Loucy (cell line): Measurements from ENCODE around the gene NRG2.

ENCODE experiments used
- H2AFZ ChIP-seq: fragments of 200-600 bp; sonication (generic); 2 replicates; pipeline ENCODE4 v1.6.0; 2016; ENCODE audit warnings: antibody characterized with exemption, mild to moderate bottlenecking, low read length, moderate library complexity
- H3F3A ChIP-seq: fragments of 200-600 bp; 2 replicates; pipeline ENCODE4 v1.6.0; 2016; ENCODE audit warnings: antibody characterized with exemption, low read depth, mild to moderate bottlenecking
- H3K27me3 ChIP-seq: fragments of 200-600 bp; sonication (generic); 2 replicates; pipeline ENCODE4 v1.6.1; 2014; ENCODE audit warnings: low read length, mild to moderate bottlenecking; ENCODE audit not compliant: insufficient read depth, poor library complexity, severe bottlenecking
- H3K36me3 ChIP-seq: fragments of 200-600 bp; sonication (generic); 2 replicates; pipeline ENCODE4 v1.6.1; 2016; ENCODE audit warnings: low read length; ENCODE audit not compliant: insufficient read depth
- H3K4me1 ChIP-seq: fragments of 200-600 bp; sonication (generic); 2 replicates; pipeline ENCODE4 v1.5.1; 2014; ENCODE audit warnings: low read length, mild to moderate bottlenecking; ENCODE audit not compliant: insufficient read depth, poor library complexity, severe bottlenecking
- H3K4me2 ChIP-seq: fragments of 200-600 bp; sonication (generic); 2 replicates; pipeline ENCODE4 v1.6.0; 2014; ENCODE audit warnings: antibody characterized with exemption, low read length, low read depth, mild to moderate bottlenecking; ENCODE audit not compliant: poor library complexity, severe bottlenecking
- H3K4me3 ChIP-seq: fragments of 200-600 bp; sonication (generic); 2 replicates; pipeline ENCODE4 v1.5.1; 2014; ENCODE audit warnings: low read length, mild to moderate bottlenecking, mixed read lengths; ENCODE audit not compliant: poor library complexity, severe bottlenecking
- H3K79me2 ChIP-seq: fragments of 200-600 bp; sonication (generic); 2 replicates; pipeline ENCODE4 v1.6.1; 2014; ENCODE audit warnings: low read length; ENCODE audit not compliant: insufficient read depth
- H3K9ac ChIP-seq: fragments of 200-600 bp; sonication (generic); 2 replicates; pipeline ENCODE4 v1.6.0; 2014; ENCODE audit warnings: mild to moderate bottlenecking, low read depth, low read length, moderate library complexity; ENCODE audit not compliant: poor library complexity, severe bottlenecking
- H3K9me2 ChIP-seq: fragments of 200-600 bp; sonication (generic); replicated peaks from 2 replicates; pipeline ENCODE4 v1.6.1; 2016; ENCODE audit warnings: low read depth, low read length, mixed read lengths
- H3K9me3 ChIP-seq: fragments of 200-600 bp; sonication (generic); 2 replicates; pipeline ENCODE4 v1.6.1; 2014; ENCODE audit warnings: mild to moderate bottlenecking, antibody characterized with exemption, low read length, low read depth; ENCODE audit not compliant: insufficient read depth
- H4K20me1 ChIP-seq: fragments of 200-600 bp; sonication (generic); 2 replicates; pipeline ENCODE4 v1.6.0; 2014; ENCODE audit warnings: antibody characterized with exemption, low read length, mild to moderate bottlenecking; ENCODE audit not compliant: insufficient read depth, poor library complexity, severe bottlenecking
- CTCF ChIP-seq: fragments of 200-600 bp; sonication (generic); conservative IDR thresholded peaks from 2 replicates; pipeline ENCODE4 v1.5.1; 2014; ENCODE audit warnings: mild to moderate bottlenecking, antibody characterized with exemption, low read length
- EZH2phosphoT487 ChIP-seq: fragments of 200-600 bp; IDR thresholded peaks from 2 replicates; pipeline ENCODE4 v1.6.1; 2018; ENCODE audit warnings: antibody characterized with exemption, mild to moderate bottlenecking, moderate library complexity, borderline replicate concordance

Gene NRG2

GRCh38 chr5:140072812-140073211 is 29.7 kb upstream of the NRG2 start:
- no peak for TF ChIP-seq CTCF
- no peak for TF ChIP-seq EZH2phosphoT487
- Histone ChIP-seq H3K4me3 (no peak overlapping the region), H3K9me3 (no peaks in the 10 kb centered on the region), H3K9me2 (no peaks in the 10 kb centered on the region), H3K36me3 (no peaks in the 10 kb centered on the region), H3F3A (no peaks in the 10 kb centered on the region), H2AFZ (no peak overlapping the region), H4K20me1 (no peaks in the 10 kb centered on the region), H3K4me2 (no peak overlapping the region), H3K4me1 (no peaks in the 10 kb centered on the region), H3K27me3 (no peaks in the 10 kb centered on the region), H3K9ac (no peak overlapping the region), H3K79me2 (no peaks in the 10 kb centered on the region)

DNA sequence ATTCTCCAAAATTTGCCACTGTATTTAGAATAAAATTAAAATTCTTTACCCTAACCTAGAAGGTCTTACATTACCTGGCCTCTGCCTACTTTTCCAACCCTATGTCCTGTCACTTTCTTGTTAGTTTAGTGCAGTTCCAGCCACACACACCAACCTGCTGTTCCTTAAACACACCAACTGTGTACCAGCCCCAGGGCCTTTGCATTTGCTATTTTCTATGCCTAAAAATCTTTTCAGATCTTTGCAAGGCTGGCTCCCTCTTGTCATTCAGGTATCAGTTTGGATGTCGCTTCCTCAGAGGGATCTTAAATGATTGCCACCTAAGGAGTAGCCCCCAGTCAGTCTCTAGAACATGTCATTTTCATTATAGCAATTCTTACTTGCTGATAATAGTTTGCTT is 17.7 kb upstream of the NRG2 start:
- H3K36me3 ChIP-seq: no peaks in the 10 kb centered on the region
- no peaks in the 10 kb centered on the region for H3K4me1 ChIP-seq
- no peak overlapping the region for H3K9ac ChIP-seq
- H4K20me1 ChIP-seq: no peaks in the 10 kb centered on the region
- no peaks in the 10 kb centered on the region for H3K9me3 ChIP-seq
- no peak overlapping the region for H2AFZ ChIP-seq
- no peaks in the 10 kb centered on the region for H3K9me2 ChIP-seq
- no peaks in the 10 kb centered on the region for H3K27me3 ChIP-seq
- no peak overlapping the region for H3K4me2 ChIP-seq
- TF ChIP-seq CTCF (no peak), EZH2phosphoT487 (no peak)
- H3K4me3 ChIP-seq: no peak overlapping the region
- no peaks in the 10 kb centered on the region for H3K79me2 ChIP-seq
- H3F3A ChIP-seq: no peaks in the 10 kb centered on the region

GRCh38 chr5:140058212-140058932 is 15.3 kb upstream of the NRG2 start:
- Histone ChIP-seq H3K9me3 (no peaks in the 10 kb centered on the region), H3K4me3 (no peak overlapping the region), H3K9me2 (no peaks in the 10 kb centered on the region), H3K4me1 (no peaks in the 10 kb centered on the region), H3K9ac (no peak overlapping the region), H3K36me3 (no peaks in the 10 kb centered on the region), H3K4me2 (no peak overlapping the region), H3F3A (no peaks in the 10 kb centered on the region), H2AFZ (no peak overlapping the region), H4K20me1 (no peaks in the 10 kb centered on the region), H3K79me2 (no peaks in the 10 kb centered on the region), H3K27me3 (no peaks in the 10 kb centered on the region)
- no peak for TF ChIP-seq EZH2phosphoT487
- no peak for TF ChIP-seq CTCF
